Measurements from ENCODE around the gene CLEC3B. TPM values are rescaled to one million over a fixed set of nuclear protein-coding genes. Genes with fewer than 3 reads are reported as not detected.
A peak's percentile ranks its signal among the peaks of the same experiment; 100 is the strongest.

The CLEC3B gene, protein sequence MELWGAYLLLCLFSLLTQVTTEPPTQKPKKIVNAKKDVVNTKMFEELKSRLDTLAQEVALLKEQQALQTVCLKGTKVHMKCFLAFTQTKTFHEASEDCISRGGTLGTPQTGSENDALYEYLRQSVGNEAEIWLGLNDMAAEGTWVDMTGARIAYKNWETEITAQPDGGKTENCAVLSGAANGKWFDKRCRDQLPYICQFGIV
- total RNA-seq, result 41.7 TPM

- Histone ChIP-seq H3K27me3 (no peaks in the 10 kb centered on the region), H3K9me3 (no peaks in the 10 kb centered on the region), H3K27ac (peak within 1 kb of the TSS; percentile 68), H3K4me1 (peaks cover 60% of the 10 kb centered on the region), H3K36me3 (no peaks in the 10 kb centered on the region), H3K4me3 (peak within 1 kb of the TSS in 1 of 2 donors; percentile 33)
- intact Hi-C loops (cut with DNase I), result no loop called here
- DNase-seq (ENCODE audit: extremely low spot score in 2 of 2), result no peak
- TF ChIP-seq POLR2AphosphoS5 (IDR thresholded peaks at IDR 0.05; ENCODE audit: insufficient read depth in 1 of 2, low read depth in 1 of 2) (peak in 1 of 2 donors; percentile 14), POLR2A (IDR thresholded peaks at IDR 0.05) (no peak)
Measured at GRCh38 chr3:45026038-45026437, at the start of gene CLEC3B. Gene CLEC3B (plus strand): TSS chr3:45026303. CDS start chr3:45026363, 60 bp downstream.

- peak overlapping the region; percentile 23 for H3K27ac ChIP-seq
- H3K9me3 ChIP-seq, result no peaks in the 10 kb centered on the region
- TF ChIP-seq POLR2AphosphoS5 (IDR thresholded peaks at IDR 0.05; ENCODE audit: insufficient read depth in 1 of 2, low read depth in 1 of 2), result no peak
- TF ChIP-seq POLR2A (IDR thresholded peaks at IDR 0.05), result no peak
- TF ChIP-seq CTCF (IDR thresholded peaks at IDR 0.05), result no peak
- intact Hi-C loops (cut with DNase I), result no loop called here
- DNase-seq (ENCODE audit: extremely low spot score in 2 of 2), result no peak
- H3K4me1 ChIP-seq, result peaks cover 85% of the 10 kb centered on the region
- no peaks in the 10 kb centered on the region for H3K36me3 ChIP-seq
- no peak overlapping the region for H3K4me3 ChIP-seq
- no peaks in the 10 kb centered on the region for H3K27me3 ChIP-seq
Measured at GRCh38 chr3:44981220-44981619, 44.9 kb upstream of the CLEC3B start.

GRCh38 chr3:44981751-44982150, 44.4 kb upstream of the CLEC3B start:
- Histone ChIP-seq H3K4me3 (no peak overlapping the region), H3K27me3 (no peaks in the 10 kb centered on the region), H3K9me3 (no peaks in the 10 kb centered on the region), H3K27ac (peak overlapping the region; percentile 23), H3K36me3 (no peaks in the 10 kb centered on the region), H3K4me1 (peaks cover 86% of the 10 kb centered on the region)
- intact Hi-C loops (cut with DNase I), result no loop called here
- TF ChIP-seq CTCF (IDR thresholded peaks at IDR 0.05) (no peak), POLR2A (IDR thresholded peaks at IDR 0.05) (no peak), POLR2AphosphoS5 (IDR thresholded peaks at IDR 0.05; ENCODE audit: insufficient read depth in 1 of 2, low read depth in 1 of 2) (no peak)
- no peak for DNase-seq (ENCODE audit: extremely low spot score in 2 of 2)

GRCh38 chr3:44982817-44983216, 43.3 kb upstream of the CLEC3B start:
- TF ChIP-seq POLR2A (IDR thresholded peaks at IDR 0.05) (no peak), POLR2AphosphoS5 (IDR thresholded peaks at IDR 0.05; ENCODE audit: insufficient read depth in 1 of 2, low read depth in 1 of 2) (no peak), CTCF (IDR thresholded peaks at IDR 0.05) (no peak)
- peak overlapping the region; percentile 75 for H3K27ac ChIP-seq
- no peak for DNase-seq (ENCODE audit: extremely low spot score in 2 of 2)
- intact Hi-C loops (cut with DNase I), result no loop called here
- H3K4me3 ChIP-seq, result no peak overlapping the region
- peaks cover 76% of the 10 kb centered on the region for H3K4me1 ChIP-seq
- no peaks in the 10 kb centered on the region for H3K36me3 ChIP-seq
- H3K9me3 ChIP-seq, result no peaks in the 10 kb centered on the region
- no peaks in the 10 kb centered on the region for H3K27me3 ChIP-seq

DNA sequence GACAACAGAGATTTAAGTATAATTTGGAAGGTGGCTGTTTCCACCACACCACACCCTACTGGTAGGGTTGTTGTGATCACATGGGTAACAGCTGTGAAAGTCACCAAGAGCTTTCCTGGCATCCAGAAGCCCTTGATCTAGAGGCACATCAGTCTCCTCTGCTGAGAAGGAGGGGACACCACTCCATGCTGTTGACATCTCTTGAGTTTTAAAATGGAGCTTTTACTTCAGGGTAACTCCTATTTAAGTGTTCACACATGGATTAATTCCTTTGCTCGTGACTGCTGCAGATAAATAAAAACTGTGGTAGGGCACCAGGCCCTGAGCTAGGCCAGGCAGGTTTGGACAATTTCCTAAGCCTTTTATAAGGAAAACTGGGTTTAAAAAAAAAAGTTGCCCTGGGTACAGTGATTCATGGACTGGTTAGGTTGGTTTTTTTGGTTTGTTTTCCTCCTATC, 42.6 kb upstream of the CLEC3B start:
- Histone ChIP-seq H3K36me3 (no peaks in the 10 kb centered on the region), H3K4me3 (no peak overlapping the region), H3K9me3 (no peaks in the 10 kb centered on the region), H3K27ac (peak overlapping the region; percentile 75), H3K27me3 (no peaks in the 10 kb centered on the region), H3K4me1 (peaks cover 76% of the 10 kb centered on the region)
- TF ChIP-seq POLR2AphosphoS5 (IDR thresholded peaks at IDR 0.05; ENCODE audit: insufficient read depth in 1 of 2, low read depth in 1 of 2) (peak in 1 of 2 donors; percentile 91), CTCF (IDR thresholded peaks at IDR 0.05) (no peak)
- no peak for DNase-seq (ENCODE audit: extremely low spot score in 2 of 2)
- intact Hi-C loops (cut with DNase I), result no loop called here
